ENCODE results near the gene HDGF. TPM values are rescaled to one million over a fixed set of nuclear protein-coding genes. Genes with fewer than 3 reads are reported as not detected.

Gene HDGF
- total RNA-seq, 1 donor, result 177 TPM

GRCh38 chr1:156711011-156711817, 40.3 kb downstream of the HDGF start:
- no peak for DNase-seq (ENCODE audit: insufficient read length, low spot score, missing footprints)
- no peaks in the 10 kb centered on the region for H3K9me3 ChIP-seq (ENCODE audit: low read depth, low read length)
- TF ChIP-seq CTCF (IDR thresholded peaks at IDR 0.05; ENCODE audit: extremely low read depth, low read depth, low read length), result no peak
- no peaks in the 10 kb centered on the region for H4K20me1 ChIP-seq (ENCODE audit: insufficient read depth, low read length)
- H2AFZ ChIP-seq (ENCODE audit: low read length), result no peak overlapping the region
- no peak overlapping the region for H3K27ac ChIP-seq (ENCODE audit: low read depth, low read length)
- no peaks in the 10 kb centered on the region for H3K79me2 ChIP-seq (ENCODE audit: insufficient read depth, low read length)
- no peak overlapping the region for H3K4me3 ChIP-seq (ENCODE audit: insufficient read depth, low read length)
- no peaks in the 10 kb centered on the region for H3K36me3 ChIP-seq (ENCODE audit: insufficient read depth, low read length)
- H3K4me1 ChIP-seq (ENCODE audit: insufficient read depth, low read length), result peaks cover 56% of the 10 kb centered on the region
- no peaks in the 10 kb centered on the region for H3K27me3 ChIP-seq (ENCODE audit: insufficient read depth, low read length)
- no peak overlapping the region for H3K4me2 ChIP-seq (ENCODE audit: insufficient read depth, low read length)

GRCh38 chr1:156709757-156710489, 41.6 kb downstream of the HDGF start:
- Histone ChIP-seq H3K4me3 (ENCODE audit: insufficient read depth, low read length) (no peak overlapping the region), H3K27ac (ENCODE audit: low read depth, low read length) (no peak overlapping the region), H3K27me3 (ENCODE audit: insufficient read depth, low read length) (no peaks in the 10 kb centered on the region), H3K9me3 (ENCODE audit: low read depth, low read length) (no peaks in the 10 kb centered on the region), H2AFZ (ENCODE audit: low read length) (no peak overlapping the region), H4K20me1 (ENCODE audit: insufficient read depth, low read length) (no peaks in the 10 kb centered on the region), H3K4me1 (ENCODE audit: insufficient read depth, low read length) (peaks cover 68% of the 10 kb centered on the region), H3K79me2 (ENCODE audit: insufficient read depth, low read length) (no peaks in the 10 kb centered on the region), H3K4me2 (ENCODE audit: insufficient read depth, low read length) (peak overlapping the region; percentile 35), H3K36me3 (ENCODE audit: insufficient read depth, low read length) (no peaks in the 10 kb centered on the region)
- TF ChIP-seq CTCF (IDR thresholded peaks at IDR 0.05; ENCODE audit: extremely low read depth, low read depth, low read length), result no peak
- peak; percentile 97 for DNase-seq (ENCODE audit: insufficient read length, low spot score, missing footprints)

GRCh38 chr1:156709031-156709430, 42.4 kb downstream of the HDGF start:
- H3K27me3 ChIP-seq (ENCODE audit: insufficient read depth, low read length), result no peaks in the 10 kb centered on the region
- no peak for TF ChIP-seq CTCF (IDR thresholded peaks at IDR 0.05; ENCODE audit: extremely low read depth, low read depth, low read length)
- H3K9me3 ChIP-seq (ENCODE audit: low read depth, low read length), result no peaks in the 10 kb centered on the region
- H2AFZ ChIP-seq (ENCODE audit: low read length), result no peak overlapping the region
- H3K79me2 ChIP-seq (ENCODE audit: insufficient read depth, low read length), result no peaks in the 10 kb centered on the region
- no peak overlapping the region for H3K27ac ChIP-seq (ENCODE audit: low read depth, low read length)
- H3K36me3 ChIP-seq (ENCODE audit: insufficient read depth, low read length), result no peaks in the 10 kb centered on the region
- H3K4me1 ChIP-seq (ENCODE audit: insufficient read depth, low read length), result peaks cover 74% of the 10 kb centered on the region
- no peaks in the 10 kb centered on the region for H4K20me1 ChIP-seq (ENCODE audit: insufficient read depth, low read length)
- no peak overlapping the region for H3K4me3 ChIP-seq (ENCODE audit: insufficient read depth, low read length)
- H3K4me2 ChIP-seq (ENCODE audit: insufficient read depth, low read length), result no peak overlapping the region
- no peak for DNase-seq (ENCODE audit: insufficient read length, low spot score, missing footprints)

- peaks cover 69% of the 10 kb centered on the region for H3K4me1 ChIP-seq (ENCODE audit: insufficient read depth, low read length)
Observed at GRCh38 chr1:156708218-156708661, 43.2 kb downstream of the HDGF start.

More at GRCh38 chr1:156708218-156708661, 43.2 kb downstream of the HDGF start:
- no peak overlapping the region for H3K27ac ChIP-seq (ENCODE audit: low read depth, low read length)
- no peak for TF ChIP-seq CTCF (IDR thresholded peaks at IDR 0.05; ENCODE audit: extremely low read depth, low read depth, low read length)
- H2AFZ ChIP-seq (ENCODE audit: low read length), result no peak overlapping the region
- H3K9me3 ChIP-seq (ENCODE audit: low read depth, low read length), result no peaks in the 10 kb centered on the region
- no peaks in the 10 kb centered on the region for H3K79me2 ChIP-seq (ENCODE audit: insufficient read depth, low read length)
- no peaks in the 10 kb centered on the region for H3K27me3 ChIP-seq (ENCODE audit: insufficient read depth, low read length)
- no peaks in the 10 kb centered on the region for H4K20me1 ChIP-seq (ENCODE audit: insufficient read depth, low read length)
- H3K36me3 ChIP-seq (ENCODE audit: insufficient read depth, low read length), result no peaks in the 10 kb centered on the region
- H3K4me3 ChIP-seq (ENCODE audit: insufficient read depth, low read length), result no peak overlapping the region
- peak overlapping the region; percentile 23 for H3K4me2 ChIP-seq (ENCODE audit: insufficient read depth, low read length)
- no peak for DNase-seq (ENCODE audit: insufficient read length, low spot score, missing footprints)

Measured in osteoblast (primary cell).